IPS-18a (cell line): ENCODE results near the gene SNCAIP.

Source experiments
- H3K27ac ChIP-seq: one replicate; pipeline ENCODE4 v1.5.1; 2013; ENCODE audit warnings: low read length
- H3K27me3 ChIP-seq: one replicate; pipeline ENCODE4 v1.6.1; 2013; ENCODE audit warnings: mild to moderate bottlenecking, low read length; ENCODE audit not compliant: control insufficient read depth, insufficient read depth
- H3K36me3 ChIP-seq: one replicate; pipeline ENCODE4 v1.6.1; 2013; ENCODE audit warnings: low read depth, low read length; ENCODE audit not compliant: control insufficient read depth
- H3K4me1 ChIP-seq: one replicate; pipeline ENCODE4 v1.6.1; 2013; ENCODE audit warnings: low read depth, low read length; ENCODE audit not compliant: control insufficient read depth
- H3K4me3 ChIP-seq: one replicate; pipeline ENCODE4 v1.5.1; 2013; ENCODE audit warnings: low read length
- H3K9ac ChIP-seq: one replicate; pipeline ENCODE4 v1.6.1; 2013; ENCODE audit warnings: mild to moderate bottlenecking, low read length, moderate library complexity
- H3K9me3 ChIP-seq: one replicate; pipeline ENCODE4 v1.6.1; 2013; ENCODE audit warnings: low read depth, low read length; ENCODE audit not compliant: control insufficient read depth

SNCAIP gene

DNA sequence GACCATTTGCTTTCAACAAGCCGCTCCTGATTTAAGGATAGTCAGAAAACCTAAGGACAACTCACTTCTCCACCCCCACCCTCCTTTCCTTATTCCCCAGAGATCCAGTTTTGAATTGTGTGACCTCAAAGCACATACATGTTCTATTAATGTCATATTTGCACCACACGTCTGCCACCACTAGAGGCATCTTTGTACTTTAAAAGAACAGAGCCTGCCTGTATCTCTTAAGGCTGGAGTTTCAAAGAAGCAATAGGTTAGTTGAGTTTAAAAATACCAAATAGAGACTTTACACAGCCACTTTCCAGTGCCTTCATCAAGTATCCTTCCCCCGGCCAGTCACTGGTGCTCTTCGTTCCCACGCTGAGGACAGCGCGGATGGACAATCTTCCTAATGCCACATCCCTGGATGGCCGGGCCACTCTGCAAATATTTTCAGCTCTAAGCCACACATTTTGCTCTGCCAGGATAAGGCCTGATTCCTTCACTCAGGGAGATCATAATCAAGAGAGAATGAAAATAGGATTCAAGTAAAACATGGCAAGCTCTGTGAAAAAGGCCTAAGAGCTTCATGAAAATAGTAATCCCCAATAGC, 146.3 kb downstream of the SNCAIP start:
- H3K27me3 ChIP-seq, result no peaks in the 10 kb centered on the region
- H3K9ac ChIP-seq, result no peak overlapping the region
- H3K36me3 ChIP-seq, result no peaks in the 10 kb centered on the region
- no peak overlapping the region for H3K4me3 ChIP-seq
- H3K9me3 ChIP-seq, result no peaks in the 10 kb centered on the region
- H3K27ac ChIP-seq, result no peak overlapping the region
- peaks cover 6% of the 10 kb centered on the region for H3K4me1 ChIP-seq

DNA sequence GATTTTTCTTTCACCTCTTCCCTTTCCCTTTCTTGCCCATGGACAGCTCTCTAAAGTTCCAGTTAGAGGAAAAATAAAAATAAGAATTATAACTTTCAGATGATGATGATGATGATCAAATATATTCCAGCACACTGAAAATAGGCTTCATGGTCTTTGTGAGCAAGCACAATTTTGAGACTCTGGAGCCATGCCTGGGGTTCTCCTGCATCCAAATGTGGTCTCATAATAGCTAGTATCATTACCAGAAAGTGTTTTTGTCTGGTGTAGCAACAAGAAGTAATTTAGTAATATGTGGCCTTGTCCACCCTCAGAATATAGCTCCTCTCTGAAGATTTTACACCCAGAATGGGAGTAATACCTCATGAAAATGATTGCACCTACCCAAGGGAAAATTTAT, 150.4 kb downstream of the SNCAIP start:
- no peak overlapping the region for H3K27ac ChIP-seq
- H3K9ac ChIP-seq, result no peak overlapping the region
- no peaks in the 10 kb centered on the region for H3K9me3 ChIP-seq
- no peaks in the 10 kb centered on the region for H3K36me3 ChIP-seq
- H3K4me1 ChIP-seq, result peaks cover 17% of the 10 kb centered on the region
- H3K4me3 ChIP-seq, result no peak overlapping the region
- H3K27me3 ChIP-seq, result no peaks in the 10 kb centered on the region

DNA sequence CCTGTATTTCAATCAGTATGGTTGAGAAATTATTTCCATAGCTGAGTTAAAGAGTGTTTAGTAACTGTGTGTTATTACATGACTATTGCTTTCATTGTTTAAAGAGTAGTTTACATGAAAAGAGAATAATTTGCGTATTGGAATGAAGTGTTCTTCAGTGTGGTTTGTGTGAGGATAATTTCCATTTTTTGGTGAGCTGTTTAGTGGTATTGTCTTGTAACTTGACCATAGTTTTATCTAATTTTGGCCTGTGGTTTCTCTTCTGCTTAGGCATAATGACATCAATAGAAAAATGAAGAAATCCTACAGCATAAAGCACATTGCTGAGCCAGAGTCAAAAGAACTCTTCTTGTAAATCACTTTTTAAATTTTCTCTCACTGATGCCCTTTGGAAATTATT, 151.2 kb downstream of the SNCAIP start:
- H3K9me3 ChIP-seq, result no peaks in the 10 kb centered on the region

DNA sequence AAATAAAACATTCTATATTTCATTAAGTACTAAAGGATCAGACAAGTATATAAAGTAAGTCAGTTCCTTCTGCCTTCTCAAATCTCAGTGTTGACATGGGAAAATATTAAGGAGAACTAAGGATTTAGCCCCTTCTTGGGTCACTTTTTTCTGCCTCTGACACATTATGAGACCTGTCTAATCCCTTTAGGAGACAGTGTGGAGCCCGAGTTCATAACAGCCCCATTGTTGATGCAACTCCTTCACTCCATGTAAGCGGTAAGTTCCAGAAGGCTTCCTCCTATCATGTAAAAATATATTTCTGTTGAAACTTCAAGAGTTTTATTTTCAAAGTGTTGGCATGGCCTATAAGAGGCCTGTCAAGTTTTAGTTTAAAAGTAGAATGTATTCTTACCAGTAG, 152.2 kb downstream of the SNCAIP start:
- H3K4me3 ChIP-seq, result no peak overlapping the region
- no peaks in the 10 kb centered on the region for H3K27me3 ChIP-seq
- no peak overlapping the region for H3K9ac ChIP-seq
- H3K36me3 ChIP-seq, result no peaks in the 10 kb centered on the region
- H3K4me1 ChIP-seq, result peaks cover 17% of the 10 kb centered on the region
- H3K27ac ChIP-seq, result no peak overlapping the region
- no peaks in the 10 kb centered on the region for H3K9me3 ChIP-seq

More for the DNA sequence above, 151.2 kb downstream of the SNCAIP start:
- Histone ChIP-seq H3K9ac (no peak overlapping the region), H3K36me3 (no peaks in the 10 kb centered on the region), H3K27ac (no peak overlapping the region), H3K4me1 (peaks cover 17% of the 10 kb centered on the region), H3K4me3 (no peak overlapping the region), H3K27me3 (no peaks in the 10 kb centered on the region)

DNA sequence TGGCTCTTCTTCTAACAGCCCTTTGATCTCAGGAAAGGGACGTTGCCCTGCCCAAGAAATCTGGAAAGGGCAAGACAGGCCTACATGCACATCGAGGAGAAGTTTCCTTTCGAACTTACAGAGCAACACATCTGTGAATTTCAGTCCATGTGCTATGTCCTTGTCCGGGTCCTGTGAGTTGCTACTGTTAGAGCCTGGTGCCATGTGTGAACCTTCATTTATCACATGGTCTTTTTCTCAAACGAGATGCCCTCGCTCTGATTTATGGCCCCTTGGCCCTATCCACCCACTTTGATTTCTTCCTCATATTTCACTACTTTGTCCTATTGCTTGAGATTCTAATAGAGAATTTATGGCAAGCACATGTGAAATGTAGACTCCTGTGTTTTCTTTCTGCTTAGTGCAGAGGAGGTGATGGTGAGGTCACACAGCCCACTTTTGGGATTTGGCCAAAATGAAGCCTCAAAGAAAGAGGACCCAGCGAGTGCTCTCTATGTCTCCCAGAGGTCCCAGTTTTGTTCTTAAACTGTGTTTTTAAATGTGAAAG, 153.1 kb downstream of the SNCAIP start:
- Histone ChIP-seq H3K27me3 (no peaks in the 10 kb centered on the region), H3K36me3 (no peaks in the 10 kb centered on the region), H3K9ac (no peak overlapping the region), H3K4me3 (no peak overlapping the region), H3K4me1 (peaks cover 17% of the 10 kb centered on the region), H3K27ac (no peak overlapping the region), H3K9me3 (no peaks in the 10 kb centered on the region)

DNA sequence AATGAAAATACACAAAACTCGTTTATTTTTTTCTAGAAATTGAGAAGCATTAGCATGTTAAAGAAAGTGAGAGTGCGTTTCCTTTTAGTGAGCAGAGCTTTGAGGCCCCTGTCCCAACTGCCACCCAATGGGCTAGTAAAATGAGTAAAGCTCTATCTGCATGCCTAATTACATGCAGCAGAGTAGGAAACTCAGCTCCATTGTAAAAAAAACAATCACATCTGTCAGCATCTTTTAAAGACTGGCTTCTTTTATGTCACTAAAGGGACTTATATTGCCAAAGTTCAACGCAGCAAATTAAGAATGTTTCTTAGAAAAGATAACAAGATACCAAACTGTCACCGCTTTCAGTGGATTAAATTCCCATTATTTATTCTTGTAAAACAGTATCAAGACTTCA, 154.0 kb downstream of the SNCAIP start:
- Histone ChIP-seq H3K27me3 (no peaks in the 10 kb centered on the region), H3K9me3 (no peaks in the 10 kb centered on the region), H3K27ac (no peak overlapping the region), H3K9ac (no peak overlapping the region), H3K36me3 (no peaks in the 10 kb centered on the region), H3K4me3 (no peak overlapping the region), H3K4me1 (peaks cover 21% of the 10 kb centered on the region)

DNA sequence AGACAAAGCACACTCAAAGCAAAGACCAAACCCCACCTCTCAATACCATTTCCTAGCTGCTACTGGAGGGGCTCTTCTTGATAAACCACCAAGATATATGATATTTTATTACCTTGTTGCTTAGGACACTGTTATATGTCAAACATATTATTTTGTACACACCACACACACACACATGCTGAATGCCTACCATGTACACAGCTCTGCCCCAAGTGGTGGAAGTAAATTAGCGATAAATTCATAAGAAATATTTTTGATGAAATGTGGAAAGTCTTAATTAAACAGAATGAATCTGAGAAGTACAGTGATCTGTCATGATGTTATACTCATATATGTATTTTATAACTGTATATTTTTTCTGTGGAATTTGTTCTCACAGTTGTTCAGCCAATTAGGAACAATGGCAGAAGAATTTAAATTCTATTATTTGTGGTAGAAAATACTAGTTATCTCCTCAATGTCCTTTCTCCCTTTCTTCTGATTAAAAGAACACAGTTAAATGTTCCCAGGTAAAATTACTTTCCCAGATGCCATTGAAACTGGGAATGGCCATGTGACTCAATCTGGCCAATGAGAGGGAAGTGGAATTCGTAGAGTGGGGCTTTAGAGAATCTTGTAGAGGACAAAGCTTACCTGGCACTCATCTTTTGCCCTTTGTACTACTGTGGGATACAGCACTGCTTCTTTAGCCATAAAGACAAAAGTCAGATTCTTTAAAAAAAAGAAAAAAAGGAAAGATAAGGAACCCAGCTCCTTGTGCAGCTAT, 156.5 kb downstream of the SNCAIP start:
- Histone ChIP-seq H3K4me1 (peaks cover 37% of the 10 kb centered on the region), H3K27me3 (no peaks in the 10 kb centered on the region), H3K4me3 (no peak overlapping the region), H3K27ac (no peak overlapping the region), H3K9me3 (no peaks in the 10 kb centered on the region), H3K9ac (no peak overlapping the region), H3K36me3 (no peaks in the 10 kb centered on the region)

DNA sequence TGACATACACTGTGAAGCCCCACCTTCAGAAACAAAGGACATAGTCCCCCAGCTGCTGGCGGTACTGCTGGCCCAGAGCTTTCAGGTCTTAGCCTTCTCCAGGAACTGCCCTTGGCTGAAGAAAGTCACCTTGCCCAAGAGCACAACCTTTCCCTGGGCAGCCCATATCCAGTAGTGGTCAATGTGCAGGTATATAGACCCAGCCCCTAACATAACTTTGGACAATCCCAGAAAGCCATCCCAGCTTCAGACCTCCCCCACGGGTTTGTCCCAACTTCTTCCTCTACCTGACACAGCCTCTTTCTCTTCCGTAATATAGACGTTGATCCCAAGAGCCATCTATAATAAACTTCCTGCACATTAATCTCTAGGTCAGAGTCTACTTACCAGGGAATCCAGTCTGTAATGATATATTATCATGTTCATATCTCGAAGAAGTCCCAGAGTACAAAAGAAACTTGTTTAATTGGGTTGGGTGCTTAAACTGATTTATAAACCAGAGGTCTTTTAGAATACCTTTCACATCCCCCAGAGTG, 157.4 kb downstream of the SNCAIP start:
- Histone ChIP-seq H3K4me3 (no peak overlapping the region), H3K4me1 (peaks cover 41% of the 10 kb centered on the region), H3K27ac (no peak overlapping the region), H3K36me3 (no peaks in the 10 kb centered on the region), H3K9ac (no peak overlapping the region), H3K9me3 (no peaks in the 10 kb centered on the region), H3K27me3 (no peaks in the 10 kb centered on the region)

DNA sequence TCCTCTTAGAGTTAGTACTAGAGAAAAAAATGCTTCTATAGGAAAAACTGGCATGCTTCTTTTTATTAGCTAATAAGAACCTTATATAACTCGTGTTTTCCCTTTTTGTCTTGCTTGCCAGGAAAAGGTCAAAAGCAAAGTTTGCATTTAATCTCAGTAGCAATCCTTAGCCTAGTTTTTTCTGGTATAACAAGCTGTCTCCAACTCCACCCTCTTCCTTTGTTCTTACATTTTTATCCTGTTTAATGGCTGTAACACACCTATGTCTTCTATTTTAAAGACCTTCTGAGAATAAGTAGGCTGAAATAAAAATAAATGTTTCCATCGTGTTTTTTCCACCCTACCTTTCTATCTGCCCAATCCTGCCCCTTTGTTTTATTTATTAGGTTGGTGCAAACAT, 158.3 kb downstream of the SNCAIP start:
- Histone ChIP-seq H3K4me3 (no peak overlapping the region), H3K27me3 (no peaks in the 10 kb centered on the region), H3K9me3 (no peaks in the 10 kb centered on the region), H3K4me1 (peaks cover 45% of the 10 kb centered on the region), H3K27ac (no peak overlapping the region), H3K36me3 (no peaks in the 10 kb centered on the region), H3K9ac (no peak overlapping the region)

DNA sequence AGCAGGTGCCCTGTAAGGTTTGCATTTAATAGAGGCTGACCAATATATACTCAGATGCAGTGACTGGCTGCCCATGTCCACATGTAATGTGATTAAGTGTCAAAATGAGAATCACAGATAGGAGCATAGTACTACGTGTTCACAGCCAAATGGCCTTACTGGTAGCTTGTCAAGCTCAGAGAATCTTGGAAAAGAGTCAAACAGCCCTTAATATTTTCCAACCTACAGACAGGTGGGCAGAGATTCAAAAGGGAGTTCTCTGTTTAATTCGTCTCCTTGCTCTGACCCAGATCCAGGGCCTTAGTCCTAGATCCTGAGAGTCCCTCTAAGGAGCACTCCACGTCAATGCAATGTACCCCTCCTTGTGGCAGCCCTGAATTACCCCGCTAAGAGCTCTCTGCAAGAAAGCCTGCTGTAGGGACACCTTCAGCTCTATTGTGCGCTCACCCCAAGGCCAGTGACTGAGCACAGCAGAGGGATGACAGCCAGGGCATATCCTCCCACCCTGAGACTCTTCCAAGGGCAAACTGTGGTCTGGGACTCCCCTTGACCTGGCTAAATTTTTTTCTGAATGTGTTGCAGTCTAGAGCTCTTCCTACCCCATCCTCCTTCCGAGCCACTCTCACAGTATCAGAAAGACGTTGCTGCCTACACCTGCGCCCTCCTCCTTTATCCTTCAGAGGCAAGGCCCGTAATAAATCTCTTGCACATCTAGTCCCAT, 159.2 kb downstream of the SNCAIP start:
- Histone ChIP-seq H3K4me3 (no peak overlapping the region), H3K27me3 (no peaks in the 10 kb centered on the region), H3K4me1 (peaks cover 36% of the 10 kb centered on the region), H3K9me3 (no peaks in the 10 kb centered on the region), H3K36me3 (no peaks in the 10 kb centered on the region), H3K27ac (no peak overlapping the region), H3K9ac (no peak overlapping the region)

DNA sequence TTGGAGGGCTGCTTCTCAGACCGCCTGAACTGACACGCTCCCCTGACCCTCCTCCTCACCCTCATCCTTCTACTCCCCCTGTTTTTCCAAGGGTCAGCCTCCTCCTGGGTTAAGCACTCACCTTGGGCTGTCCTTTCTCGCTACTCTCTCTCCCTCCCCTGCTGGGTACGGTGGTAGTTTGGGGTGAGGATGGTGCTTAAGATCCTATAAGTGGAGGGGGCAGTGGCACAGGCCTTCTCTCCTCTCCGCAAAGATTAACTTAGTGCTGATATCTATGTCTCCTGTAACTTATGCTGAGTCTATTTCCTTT, 159.7 kb downstream of the SNCAIP start:
- Histone ChIP-seq H3K4me1 (peaks cover 35% of the 10 kb centered on the region), H3K9me3 (no peaks in the 10 kb centered on the region), H3K4me3 (no peak overlapping the region), H3K36me3 (no peaks in the 10 kb centered on the region), H3K27me3 (no peaks in the 10 kb centered on the region), H3K27ac (no peak overlapping the region), H3K9ac (no peak overlapping the region)
